ENCODE data around the gene CCL19.
A peak's percentile ranks its signal among the peaks of the same experiment; 100 is the strongest.

CCL19 gene

GRCh38 chr9:34701769-34702736 lies 11.0 kb upstream of the CCL19 start:
- intact Hi-C loops (cut with DNase I): loop anchor here (5.0 kb wide), 1 partner anchor 40 kb away; the partner anchor contains the start of gene CCL27
- peak; percentile 76 to 94 (median 89) for DNase-seq

GRCh38 chr9:34701023-34701768 lies 10.1 kb upstream of the CCL19 start:
- peak; percentile 47 to 88 (median 80) for DNase-seq
- intact Hi-C loops (cut with DNase I): loop anchor here (5.0 kb wide), 1 partner anchor 39 kb away; the partner anchor contains the start of gene CCL27

GRCh38 chr9:34694811-34695210 lies 3.7 kb upstream of the CCL19 start:
- intact Hi-C loops (cut with DNase I): no loop called here
- DNase-seq: no peak

GRCh38 chr9:34693560-34693959 lies 2.5 kb upstream of the CCL19 start:
- intact Hi-C loops (cut with DNase I): no loop called here
- DNase-seq: no peak

DNA sequence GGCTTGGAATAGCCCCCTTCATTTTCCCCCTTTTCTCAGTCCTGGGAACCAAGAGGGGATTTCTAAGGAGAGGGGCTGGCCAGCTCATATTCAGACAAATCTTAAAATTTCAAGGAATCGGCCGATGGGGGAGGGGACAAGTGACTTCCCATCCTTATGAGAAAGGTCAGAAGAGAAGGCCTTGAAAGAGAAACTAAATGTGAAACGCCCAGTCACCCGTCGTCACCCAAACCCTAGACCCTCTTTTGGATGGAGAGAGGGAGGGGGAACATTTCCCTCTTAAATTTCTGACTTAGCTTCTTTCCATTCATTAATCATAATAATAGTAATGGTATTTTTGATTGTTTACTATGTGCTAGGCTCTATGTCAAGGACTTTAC lies 850 bp upstream of the CCL19 start:
- intact Hi-C loops (cut with DNase I): no loop called here
- no peak for DNase-seq

DNA sequence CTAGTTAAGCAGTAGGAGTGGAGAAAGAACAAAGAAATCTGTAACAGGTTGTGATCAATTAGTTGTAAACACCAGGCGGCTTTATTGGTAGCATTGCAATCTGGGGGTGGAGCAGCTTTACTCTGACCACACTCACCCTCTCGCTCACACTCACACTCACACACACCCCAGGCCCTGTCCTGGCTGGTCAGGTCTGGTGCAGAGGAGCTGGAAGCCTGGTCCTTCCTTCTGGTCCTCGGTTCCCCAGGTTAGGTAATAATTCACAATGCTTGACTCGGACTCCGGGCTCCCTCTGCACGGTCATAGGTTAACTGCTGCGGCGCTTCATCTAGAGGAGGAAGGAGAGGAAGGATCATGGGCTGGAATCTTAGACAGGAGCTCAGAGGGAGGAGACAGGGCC lies 1.6 kb downstream of the CCL19 start:
- intact Hi-C loops (cut with DNase I): no loop called here
- no peak for DNase-seq

DNA sequence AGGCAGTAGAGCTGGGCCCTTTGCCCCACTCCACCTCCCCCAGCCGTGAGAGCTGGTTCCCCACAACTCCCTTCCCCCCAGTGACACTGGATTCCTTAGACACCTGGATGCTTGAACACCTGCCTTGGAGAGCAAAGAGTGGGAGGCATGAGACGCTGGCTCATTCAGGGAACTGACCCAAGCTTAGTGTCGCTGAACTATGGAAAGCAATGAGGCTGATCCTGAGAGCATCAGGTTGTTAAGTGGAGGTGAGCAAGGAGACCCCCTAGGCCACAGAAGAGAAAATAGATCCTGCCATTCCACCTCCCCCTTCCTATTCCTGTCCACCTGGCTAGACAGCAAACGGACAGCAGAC lies 2.0 kb downstream of the CCL19 start:
- no peak for DNase-seq
- intact Hi-C loops (cut with DNase I): no loop called here

- intact Hi-C loops (cut with DNase I): no loop called here
- DNase-seq: no peak
These were observed 2.6 kb downstream of the CCL19 start for GRCh38 chr9:34688329-34689115.

DNA sequence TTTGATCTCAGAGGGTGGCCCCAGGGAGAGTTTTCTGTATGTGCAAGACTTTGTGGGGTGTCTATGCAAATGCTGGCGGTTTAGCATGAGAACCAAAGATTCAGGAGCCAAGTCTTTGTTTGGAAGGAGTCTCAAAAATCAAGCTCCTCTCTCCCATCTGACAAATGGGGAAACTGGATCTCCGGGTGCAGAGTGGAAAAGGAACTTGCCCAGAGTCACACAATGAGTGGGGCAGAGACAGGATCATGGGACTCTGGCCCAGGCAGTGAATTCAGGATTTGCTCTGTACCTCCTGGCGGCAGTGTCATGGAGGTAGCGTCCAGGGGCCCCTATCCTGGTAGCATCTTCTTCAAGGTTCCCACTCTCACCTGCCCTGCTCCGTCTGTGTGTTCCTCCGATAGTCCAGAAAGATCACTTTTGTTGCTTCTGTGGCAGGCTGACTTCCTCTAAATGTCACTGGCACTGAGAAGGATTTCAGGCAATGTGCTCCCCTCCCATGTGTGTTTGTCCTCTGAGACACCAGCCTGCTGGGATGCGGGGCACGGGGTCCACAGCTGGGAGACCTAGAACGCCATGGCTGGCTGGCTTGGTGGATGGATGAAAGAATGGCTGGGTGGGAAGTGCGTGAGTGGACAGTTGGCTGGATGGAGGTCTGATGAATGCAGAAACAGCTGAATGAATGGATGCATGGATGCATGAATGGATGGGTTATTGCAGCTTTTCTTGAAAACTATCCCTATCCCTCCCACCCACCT lies 3.6 kb downstream of the CCL19 start:
- no peak for DNase-seq
- intact Hi-C loops (cut with DNase I): no loop called here

DNA sequence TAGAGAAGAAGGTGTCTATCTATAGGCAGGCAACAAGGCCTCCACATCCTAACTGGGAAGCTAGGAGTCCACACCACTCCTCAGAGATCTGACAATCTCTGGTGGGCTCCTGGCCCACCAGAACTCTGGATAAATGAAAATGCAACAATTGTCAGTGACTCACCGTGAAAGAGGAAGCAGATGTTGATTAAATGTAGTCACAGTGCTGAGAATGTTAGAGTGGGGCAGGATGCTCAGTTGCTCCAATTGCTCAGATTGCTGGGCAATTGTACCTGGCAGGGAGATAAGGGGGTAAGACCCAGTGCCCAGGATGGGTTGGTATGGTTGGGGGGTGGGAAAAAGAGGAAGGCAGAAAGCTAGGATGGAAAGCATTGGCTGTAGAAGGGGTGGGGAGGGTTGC lies 4.3 kb downstream of the CCL19 start:
- DNase-seq: no peak
- intact Hi-C loops (cut with DNase I): no loop called here

- DNase-seq: no peak
- intact Hi-C loops (cut with DNase I): no loop called here
These were observed 4.8 kb downstream of the CCL19 start for GRCh38 chr9:34686231-34686630.

GRCh38 chr9:34685591-34685990 lies 5.5 kb downstream of the CCL19 start:
- no peak for DNase-seq
- intact Hi-C loops (cut with DNase I): no loop called here

- intact Hi-C loops (cut with DNase I): no loop called here
These were observed 6.3 kb downstream of the CCL19 start for GRCh38 chr9:34684816-34685215.

GRCh38 chr9:34684145-34684544 lies 6.9 kb downstream of the CCL19 start:
- intact Hi-C loops (cut with DNase I): no loop called here
- no peak for DNase-seq

More at GRCh38 chr9:34684816-34685215, 6.3 kb downstream of the CCL19 start:
- DNase-seq: no peak

- intact Hi-C loops (cut with DNase I): no loop called here
- DNase-seq: no peak
These were observed 15.2 kb downstream of the CCL19 start for GRCh38 chr9:34675869-34676268.

GRCh38 chr9:34675048-34675714 lies 15.9 kb downstream of the CCL19 start:
- peak in 34 of 42 donors; percentile 18 to 76 (median 53) for DNase-seq
- intact Hi-C loops (cut with DNase I): no loop called here

DNA sequence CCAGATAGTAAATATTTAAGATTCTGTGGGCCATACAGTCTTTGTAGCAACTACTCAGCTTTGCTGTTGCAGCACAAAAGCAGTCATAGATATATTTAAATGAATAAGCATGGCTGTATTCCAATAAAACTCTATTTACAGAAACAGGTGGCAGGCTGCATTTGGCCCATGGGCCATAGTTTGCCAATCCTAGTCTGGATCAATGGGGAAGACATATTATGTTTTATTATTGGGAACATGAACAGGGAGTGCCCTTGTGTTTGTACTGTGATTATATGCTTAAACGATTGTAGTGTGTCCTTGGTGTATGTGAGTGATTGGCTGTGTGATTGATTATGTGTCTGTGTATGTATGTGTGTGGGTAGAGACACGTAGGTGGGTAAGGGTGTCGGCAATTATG lies 16.6 kb downstream of the CCL19 start:
- DNase-seq: no peak
- intact Hi-C loops (cut with DNase I): no loop called here

DNA sequence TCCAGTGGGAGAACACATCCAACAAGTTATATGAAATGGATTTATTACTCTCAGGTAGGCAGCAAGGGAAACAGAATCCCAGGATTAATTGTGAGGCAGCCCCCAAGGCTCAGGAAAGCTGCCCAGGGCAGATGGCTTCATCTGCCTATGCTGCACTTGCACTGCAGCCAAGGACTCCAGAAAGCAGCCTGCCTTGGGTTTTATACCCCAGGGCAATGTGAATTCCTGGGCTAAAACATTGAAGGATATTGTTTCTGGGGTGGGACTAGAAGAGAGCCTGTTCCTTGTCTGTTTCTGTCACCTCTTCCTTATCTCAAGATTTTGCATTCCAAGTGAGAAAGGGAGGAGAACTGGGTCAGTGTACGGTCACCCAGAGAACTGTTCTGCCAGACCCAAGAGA lies 19.8 kb downstream of the CCL19 start:
- no peak for DNase-seq
- intact Hi-C loops (cut with DNase I): no loop called here

All from head of caudate nucleus (tissue), 42 donors.